GM10266 (cell line): ENCODE results near the gene GLG1.

Experiments
- DNase-seq: peaks from one replicate; pipeline ENCODE4 v3.0.0; 2012; ENCODE audit errors: extremely low spot score
- CTCF ChIP-seq: IDR thresholded peaks from 2 replicates; pipeline ENCODE4 v1.5.1; 2012; ENCODE audit warnings: mild to moderate bottlenecking, low read depth; ENCODE audit not compliant: control insufficient read depth, insufficient read depth; ENCODE audit errors: missing control alignments

Gene GLG1

GRCh38 chr16:74641969-74642368 is 35.1 kb upstream of the GLG1 start:
- no peak for TF ChIP-seq CTCF
- DNase-seq = no peak

- no peak for TF ChIP-seq CTCF
- DNase-seq = no peak
Observed at GRCh38 chr16:74637742-74638453, 31.0 kb upstream of the GLG1 start.

GRCh38 chr16:74635303-74635702 is 28.4 kb upstream of the GLG1 start:
- no peak for DNase-seq
- no peak for TF ChIP-seq CTCF

GRCh38 chr16:74633686-74634085 is 26.8 kb upstream of the GLG1 start:
- no peak for TF ChIP-seq CTCF
- no peak for DNase-seq

GRCh38 chr16:74627506-74628220 is 20.7 kb upstream of the GLG1 start:
- DNase-seq = no peak
- no peak for TF ChIP-seq CTCF

GRCh38 chr16:74626741-74627416 is 20.0 kb upstream of the GLG1 start:
- peak; percentile 46 for DNase-seq
- no peak for TF ChIP-seq CTCF
